T follicular helper cell (primary cell): ENCODE measurements around the gene SCN5A.

ENCODE experiments used
- DNase-seq: peaks from one replicate; pipeline ENCODE4 v3.0.0-alpha.2; 2020; ENCODE audit warnings: low read depth

The SCN5A gene

GRCh38 chr3:38600551-38600950, 48.9 kb downstream of the SCN5A start:
- DNase-seq, result no peak

- no peak for DNase-seq
Measured at GRCh38 chr3:38599886-38600285, 49.6 kb downstream of the SCN5A start.

- no peak for DNase-seq
Measured at GRCh38 chr3:38598791-38599190, 50.7 kb downstream of the SCN5A start.

- DNase-seq, result no peak
Measured at GRCh38 chr3:38597502-38598060, 51.9 kb downstream of the SCN5A start.

GRCh38 chr3:38595393-38595792, 54.1 kb downstream of the SCN5A start:
- DNase-seq, result no peak

- DNase-seq, result no peak
Measured at GRCh38 chr3:38590521-38590920, 59.0 kb downstream of the SCN5A start.

- no peak for DNase-seq
Measured at GRCh38 chr3:38588995-38589937, 60.2 kb downstream of the SCN5A start.

GRCh38 chr3:38588371-38588971, 61.0 kb downstream of the SCN5A start:
- DNase-seq, result no peak

- no peak for DNase-seq
Measured at GRCh38 chr3:38587548-38588131, 61.8 kb downstream of the SCN5A start.

- DNase-seq, result no peak
Measured at GRCh38 chr3:38586546-38587520, 62.7 kb downstream of the SCN5A start.

GRCh38 chr3:38585791-38586420, 63.6 kb downstream of the SCN5A start:
- DNase-seq, result no peak

GRCh38 chr3:38583688-38584087, 65.8 kb downstream of the SCN5A start:
- DNase-seq, result no peak

- DNase-seq, result no peak
Measured at GRCh38 chr3:38582941-38583645, 66.4 kb downstream of the SCN5A start.

GRCh38 chr3:38582316-38582715, 67.2 kb downstream of the SCN5A start:
- no peak for DNase-seq

GRCh38 chr3:38581774-38582173, 67.7 kb downstream of the SCN5A start:
- no peak for DNase-seq

GRCh38 chr3:38580450-38581382, 68.8 kb downstream of the SCN5A start:
- no peak for DNase-seq

GRCh38 chr3:38579551-38580449, 69.7 kb downstream of the SCN5A start:
- no peak for DNase-seq

GRCh38 chr3:38579141-38579540, 70.3 kb downstream of the SCN5A start:
- no peak for DNase-seq
